GM13976 (cell line): ENCODE results near the gene LAMP2.

ENCODE experiments used
- DNase-seq: peaks from one replicate; pipeline ENCODE4 v3.0.0; 2012; ENCODE audit warnings: low spot score
- CTCF ChIP-seq: IDR thresholded peaks from 2 replicates; pipeline ENCODE4 v1.5.1; 2012; ENCODE audit warnings: borderline replicate concordance, mild to moderate bottlenecking; ENCODE audit not compliant: insufficient read depth; ENCODE audit errors: extremely low read depth, missing control alignments, control extremely low read depth
- in situ Hi-C: fragments of 300-500 bp; cut with MboI; formaldehyde crosslinking; loops from one replicate; pipeline ENCODE4 v1.12.0; 2022; ENCODE audit warnings: low sequenced_read_pairs, mixed read lengths, inconsistent platforms; ENCODE audit not compliant: unreplicated experiment

LAMP2 gene

GRCh38 chrX:120468825-120469525 lies at the start of gene LAMP2:
TSS of gene LAMP2 (minus strand) at chrX:120469296. CDS start at chrX:120469169, 127 bp downstream.
- in situ Hi-C loops = loop anchor here (25.0 kb wide), 1 partner anchor 382 kb away; the partner anchor contains the start of gene RHOXF2B

GRCh38 chrX:120517936-120518335 lies 48.8 kb upstream of the LAMP2 start:
- in situ Hi-C loops = loop anchor here (10.0 kb wide), 1 partner anchor 247 kb away; no protein-coding TSS in a partner anchor
- no peak for DNase-seq
- TF ChIP-seq CTCF = no peak

More at GRCh38 chrX:120468825-120469525, at the start of gene LAMP2:
- no peak for TF ChIP-seq CTCF
- peak; percentile 84 for DNase-seq

GRCh38 chrX:120514236-120514635 lies 45.1 kb upstream of the LAMP2 start:
- peak; percentile 33 for TF ChIP-seq CTCF
- in situ Hi-C loops = loop anchor here (10.0 kb wide), 1 partner anchor 251 kb away; no protein-coding TSS in a partner anchor
- peak; percentile 15 for DNase-seq

- no peak for TF ChIP-seq CTCF
These were observed 43.5 kb upstream of the LAMP2 start for GRCh38 chrX:120512627-120513026.

GRCh38 chrX:120512222-120512621 lies 43.1 kb upstream of the LAMP2 start:
- TF ChIP-seq CTCF = no peak
- in situ Hi-C loops = loop anchor here (10.0 kb wide), 1 partner anchor 253 kb away; no protein-coding TSS in a partner anchor
- no peak for DNase-seq

More at GRCh38 chrX:120512627-120513026, 43.5 kb upstream of the LAMP2 start:
- in situ Hi-C loops = loop anchor here (10.0 kb wide), 1 partner anchor 252 kb away; no protein-coding TSS in a partner anchor
- DNase-seq = no peak

- DNase-seq = no peak
- no peak for TF ChIP-seq CTCF
- in situ Hi-C loops = no loop called here
These were observed 35.5 kb upstream of the LAMP2 start for GRCh38 chrX:120504569-120504968.
